CD14-positive monocyte (primary cell): Measurements from ENCODE around the gene CA4. TPM values are rescaled to one million over a fixed set of nuclear protein-coding genes. Genes with fewer than 3 reads are reported as not detected.
A peak's percentile ranks its signal among the peaks of the same experiment; 100 is the strongest.
"Not testable (repeated sequence)": the region's sequence is repeated elsewhere in the genome, so short reads cannot be mapped to it uniquely, and the experiment has no call there.

Experiments
- DNase-seq, 3 donors: peaks; one replicate each; pipeline ENCODE4 v3.0.0-alpha.2; 2011 to 2022
- H2AFZ ChIP-seq: 2 replicates; pipeline ENCODE4 v1.6.0; 2012; ENCODE audit warnings: mild to moderate bottlenecking, low read depth, low read length, inconsistent platforms; ENCODE audit not compliant: insufficient read depth, poor library complexity, severe bottlenecking
- H3K27ac ChIP-seq, 2 donors: 1 replicate in 1 of 2; 2 replicates in 1 of 2; pipeline ENCODE4 v1.5.1; 2012 to 2013; ENCODE audit warnings: low read length in 2 of 2, control low read depth in 1 of 2, inconsistent platforms in 1 of 2, low read depth in 1 of 2, mild to moderate bottlenecking in 1 of 2
- H3K27me3 ChIP-seq, 2 donors: one replicate each; pipeline versions ENCODE4 v1.6.0 to v1.6.1; 2011 to 2013; ENCODE audit warnings: low read length in 2 of 2; ENCODE audit not compliant: control insufficient read depth in 2 of 2, insufficient read depth in 2 of 2
- H3K36me3 ChIP-seq, 2 donors: replicated peaks in 1 of 2; 1 replicate in 1 of 2; 2 replicates in 1 of 2; pipeline versions ENCODE4 v1.5.1 to v1.6.1; 2012 to 2013; ENCODE audit warnings: low read length in 2 of 2, control low read depth in 1 of 2, inconsistent platforms in 1 of 2, mild to moderate bottlenecking in 1 of 2; ENCODE audit not compliant: insufficient read depth in 2 of 2, control insufficient read depth in 1 of 2
- H3K4me1 ChIP-seq, 2 donors: 1 replicate in 1 of 2; 2 replicates in 1 of 2; pipeline versions ENCODE4 v1.5.1 to v1.6.1; 2012 to 2013; ENCODE audit warnings: low read length in 2 of 2, control low read depth in 1 of 2, inconsistent platforms in 1 of 2, mild to moderate bottlenecking in 1 of 2, moderate library complexity in 1 of 2; ENCODE audit not compliant: insufficient read depth in 2 of 2, control insufficient read depth in 1 of 2
- H3K4me2 ChIP-seq: replicated peaks from 2 replicates; pipeline ENCODE3; 2012; ENCODE audit warnings: low read length, moderate library complexity, mild to moderate bottlenecking; ENCODE audit not compliant: poor library complexity, severe bottlenecking; ENCODE audit errors: extremely low read depth
- H3K4me3 ChIP-seq, 3 experiments: fragments of 200-600 bp in 1 of 3; sonication (generic) in 1 of 3; replicated peaks in 1 of 3; 1 replicate in 2 of 3; 2 replicates in 1 of 3; pipeline ENCODE4 v1.5.1; 2011 to 2013; ENCODE audit warnings: low read length in 3 of 3, mild to moderate bottlenecking in 3 of 3, control low read depth in 2 of 3, low read depth in 2 of 3, inconsistent platforms in 1 of 3, moderate library complexity in 1 of 3
- H3K79me2 ChIP-seq: 2 replicates; pipeline ENCODE4 v1.6.0; 2012; ENCODE audit warnings: mild to moderate bottlenecking, control low read depth, inconsistent platforms, low read length, moderate library complexity; ENCODE audit not compliant: insufficient read depth
- H3K9ac ChIP-seq: 2 replicates; pipeline ENCODE4 v1.6.0; 2017; ENCODE audit warnings: low read length, mild to moderate bottlenecking; ENCODE audit not compliant: insufficient read depth, poor library complexity, severe bottlenecking
- H3K9me3 ChIP-seq, 2 donors: replicated peaks in 1 of 2; 1 replicate in 1 of 2; 2 replicates in 1 of 2; pipeline versions ENCODE4 v1.5.1 to v1.6.1; 2012 to 2013; ENCODE audit warnings: low read length in 2 of 2, control low read depth in 1 of 2; ENCODE audit not compliant: control insufficient read depth in 1 of 2, insufficient read depth in 1 of 2
- H4K20me1 ChIP-seq: 2 replicates; pipeline ENCODE4 v1.6.0; 2012; ENCODE audit warnings: mild to moderate bottlenecking, low read length, control low read depth, moderate library complexity; ENCODE audit not compliant: insufficient read depth
- H3K27ac Mint-ChIP-seq, 7 donors: one replicate each; pipeline ENCODE4 v1.8.0; 2020; ENCODE audit warnings: mild to moderate bottlenecking in 7 of 7, mixed read lengths in 7 of 7, moderate library complexity in 6 of 7, inconsistent platforms in 2 of 7
- H3K27me3 Mint-ChIP-seq, 3 donors: one replicate each; pipeline ENCODE4 v1.8.0; 2021 to 2022; ENCODE audit warnings: low read depth in 3 of 3, mild to moderate bottlenecking in 3 of 3, mixed read lengths in 3 of 3, moderate library complexity in 3 of 3, inconsistent platforms in 1 of 3
- H3K36me3 Mint-ChIP-seq, 2 donors: one replicate each; pipeline ENCODE4 v1.8.0; 2020; ENCODE audit warnings: mixed read lengths in 2 of 2, inconsistent platforms in 1 of 2, mild to moderate bottlenecking in 1 of 2
- H3K4me1 Mint-ChIP-seq: one replicate; pipeline ENCODE4 v1.8.0; 2020; ENCODE audit warnings: mild to moderate bottlenecking, mixed read lengths
- H3K4me3 Mint-ChIP-seq, 2 donors: one replicate each; pipeline ENCODE4 v1.8.0; 2020; ENCODE audit warnings: mild to moderate bottlenecking in 2 of 2, mixed read lengths in 2 of 2, moderate library complexity in 1 of 2
- H3K9me3 Mint-ChIP-seq, 7 donors: one replicate each; pipeline ENCODE4 v1.8.0; 2020 to 2022; ENCODE audit warnings: mixed read lengths in 7 of 7, mild to moderate bottlenecking in 6 of 7, moderate library complexity in 6 of 7, inconsistent platforms in 2 of 7
- WGBS: methylation state at CpG from one replicate; pipeline ENCODE4 v1.1.5; 2013; ENCODE audit warnings: missing lambda C conversion rate; ENCODE audit not compliant: insufficient coverage; 5-methylcytosine and 5-hydroxymethylcytosine counted together
- intact Hi-C, 2 donors: fragments of 100-400 bp; cut with micrococcal nuclease; formaldehyde crosslinking; loops; one replicate each; pipeline versions ENCODE4 v1.15.0 to v1.15.1; 2023
- polyA plus RNA-seq, 3 donors: library from polyadenylated mRNA; depleted of rRNA in 1 of 3; unstranded in 2 of 3; stranded (reverse) in 1 of 3; fragments of 300-500 nt in 2 of 3; fragments of >200 nt in 1 of 3; fragmentation: Illumina TruSeq in 2 of 3; gene quantifications; 1 replicate in 2 of 3; 2 replicates in 1 of 3; pipeline ENCODE4 v1.2.3, GENCODE V29; 2012 to 2021
- TF ChIP-seq, protein P1 (sequence below): fragments of 200-600 bp; IDR thresholded peaks from one replicate; pipeline ENCODE4 v1.8.0; 2022; ENCODE audit warnings: antibody characterized with exemption, mild to moderate bottlenecking

CA4 gene
- polyA plus RNA-seq, 3 donors: not detected

DNA sequence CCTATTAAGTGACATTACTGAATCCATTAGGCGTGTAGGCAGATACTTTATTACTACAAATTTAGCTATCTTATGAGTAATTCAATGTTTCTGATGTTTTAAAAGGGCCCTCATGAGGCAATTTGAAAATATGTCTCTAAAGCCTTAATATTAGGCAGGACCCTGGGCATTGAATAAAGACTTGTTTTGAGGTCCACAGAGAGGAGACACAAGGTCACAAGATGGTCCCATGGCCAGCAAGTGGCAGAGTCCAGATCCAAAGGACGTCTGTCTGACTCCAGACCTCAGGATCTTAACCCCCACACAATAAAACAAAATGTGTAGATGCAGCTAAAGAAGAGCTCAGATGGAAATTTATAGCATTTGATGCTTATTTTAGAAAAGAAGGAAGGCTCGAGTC is 39.2 kb upstream of the CA4 start:
- Histone ChIP-seq H3K4me3 (no peak overlapping the region), H3K27ac (no peak overlapping the region), H3K9me3 (no peaks in the 10 kb centered on the region), H3K36me3 (no peaks in the 10 kb centered on the region), H4K20me1 (no peaks in the 10 kb centered on the region), H2AFZ (no peak overlapping the region), H3K4me2 (no peak overlapping the region), H3K4me1 (no peaks in the 10 kb centered on the region), H3K9ac (no peak overlapping the region), H3K27me3 (peaks cover 0 to 2% of the 10 kb centered on the region in 2 donors), H3K79me2 (no peaks in the 10 kb centered on the region)
- TF ChIP-seq, protein P1, sequence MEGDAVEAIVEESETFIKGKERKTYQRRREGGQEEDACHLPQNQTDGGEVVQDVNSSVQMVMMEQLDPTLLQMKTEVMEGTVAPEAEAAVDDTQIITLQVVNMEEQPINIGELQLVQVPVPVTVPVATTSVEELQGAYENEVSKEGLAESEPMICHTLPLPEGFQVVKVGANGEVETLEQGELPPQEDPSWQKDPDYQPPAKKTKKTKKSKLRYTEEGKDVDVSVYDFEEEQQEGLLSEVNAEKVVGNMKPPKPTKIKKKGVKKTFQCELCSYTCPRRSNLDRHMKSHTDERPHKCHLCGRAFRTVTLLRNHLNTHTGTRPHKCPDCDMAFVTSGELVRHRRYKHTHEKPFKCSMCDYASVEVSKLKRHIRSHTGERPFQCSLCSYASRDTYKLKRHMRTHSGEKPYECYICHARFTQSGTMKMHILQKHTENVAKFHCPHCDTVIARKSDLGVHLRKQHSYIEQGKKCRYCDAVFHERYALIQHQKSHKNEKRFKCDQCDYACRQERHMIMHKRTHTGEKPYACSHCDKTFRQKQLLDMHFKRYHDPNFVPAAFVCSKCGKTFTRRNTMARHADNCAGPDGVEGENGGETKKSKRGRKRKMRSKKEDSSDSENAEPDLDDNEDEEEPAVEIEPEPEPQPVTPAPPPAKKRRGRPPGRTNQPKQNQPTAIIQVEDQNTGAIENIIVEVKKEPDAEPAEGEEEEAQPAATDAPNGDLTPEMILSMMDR: no peak
- Mint-ChIP-seq H3K4me1 (peaks cover 7% of the 10 kb centered on the region), H3K36me3 (no peaks in the 10 kb centered on the region), H3K27ac (no peak overlapping the region), H3K4me3 (no peak overlapping the region), H3K27me3 (peaks cover 4 to 9% (median 5%) of the 10 kb centered on the region in 3 donors), H3K9me3 (no peaks in the 10 kb centered on the region)
- intact Hi-C loops: no loop called here
- no CpG with 5 or more reads among the region's 3 CpGs for WGBS
- DNase-seq: no peak

DNA sequence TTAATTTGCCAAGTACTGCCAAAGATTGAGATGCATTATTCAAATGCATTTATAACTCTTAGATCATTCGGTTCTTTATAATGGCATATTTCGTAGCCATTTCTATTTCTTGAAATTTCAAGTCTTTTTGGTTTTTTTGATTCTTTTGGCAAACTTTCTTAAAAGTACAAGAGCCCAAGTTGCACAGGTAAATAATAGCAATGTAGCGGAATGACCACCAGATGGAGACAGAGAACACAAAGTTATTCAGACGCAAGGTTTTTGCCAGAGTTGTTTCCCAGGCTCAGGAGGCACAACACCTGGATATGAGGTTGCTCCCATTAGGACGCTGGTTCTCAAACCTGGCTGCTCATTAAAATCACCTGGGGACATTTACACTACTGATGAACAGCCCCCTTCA is 38.1 kb upstream of the CA4 start:
- H3K4me1 Mint-ChIP-seq, H3K36me3 ChIP-seq, H3K4me2 ChIP-seq, H3K27me3 ChIP-seq, intact Hi-C loops, DNase-seq, H3K4me3 Mint-ChIP-seq, H3K4me1 ChIP-seq, H3K9me3 Mint-ChIP-seq, H3K9ac ChIP-seq, H3K79me2 ChIP-seq, H4K20me1 ChIP-seq, H3K27ac Mint-ChIP-seq, H3K27ac ChIP-seq, H3K4me3 ChIP-seq, H3K27me3 Mint-ChIP-seq, H3K36me3 Mint-ChIP-seq, H2AFZ ChIP-seq, H3K9me3 ChIP-seq: not testable (repeated sequence)
- WGBS: no CpG with 5 or more reads among the region's 5 CpGs
- TF ChIP-seq, protein P1: peak; percentile 25

DNA sequence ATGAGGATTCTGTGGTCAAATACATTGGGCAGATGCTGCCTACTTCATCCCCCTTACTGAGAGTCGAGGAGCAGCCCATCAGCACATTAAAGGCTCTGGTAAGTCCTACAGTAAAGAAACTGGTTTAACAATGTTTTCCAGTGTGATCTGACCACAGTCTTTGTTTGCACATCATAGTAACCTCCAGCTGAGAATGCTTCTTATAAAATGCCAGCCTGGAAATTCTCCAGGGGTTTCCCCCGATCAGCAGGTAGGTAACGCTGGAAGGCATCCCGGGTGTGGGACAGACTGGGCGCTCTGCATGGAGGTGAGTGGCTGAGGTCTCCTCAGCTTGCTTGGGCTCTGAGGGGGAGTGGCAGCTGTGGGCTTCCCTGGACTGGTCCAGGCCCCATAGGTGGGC is 34.4 kb upstream of the CA4 start:
- DNase-seq, H3K4me2 ChIP-seq, H3K4me3 ChIP-seq, H3K36me3 ChIP-seq, H3K36me3 Mint-ChIP-seq, H3K4me3 Mint-ChIP-seq, H3K27me3 Mint-ChIP-seq, H3K27me3 ChIP-seq, H2AFZ ChIP-seq, H4K20me1 ChIP-seq, H3K9me3 ChIP-seq, H3K9me3 Mint-ChIP-seq, H3K27ac Mint-ChIP-seq, H3K9ac ChIP-seq, intact Hi-C loops, H3K4me1 ChIP-seq, H3K4me1 Mint-ChIP-seq, H3K79me2 ChIP-seq, H3K27ac ChIP-seq: not testable (repeated sequence)
- WGBS: no CpG with 5 or more reads among the region's 5 CpGs

DNA sequence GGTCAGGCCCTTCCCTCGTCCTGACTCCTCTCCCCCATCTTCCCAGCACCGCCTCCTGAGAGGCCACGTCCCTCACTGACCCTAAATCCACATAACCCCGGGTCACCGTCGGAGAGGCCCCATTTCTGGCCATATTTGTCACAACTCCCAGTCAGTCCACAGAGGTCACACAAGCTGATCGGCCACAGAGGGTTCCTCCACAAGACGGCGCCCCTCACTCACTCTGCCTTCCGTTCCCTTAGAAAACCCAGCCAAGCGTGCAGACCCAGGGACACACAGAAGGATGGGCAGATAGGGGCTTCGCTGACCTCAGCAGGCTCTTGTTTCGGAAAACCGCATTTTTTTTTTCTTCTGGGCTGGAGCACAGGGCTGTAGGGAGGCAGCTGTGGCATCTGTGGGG is 33.6 kb upstream of the CA4 start:
- H3K36me3 ChIP-seq, H3K4me3 ChIP-seq, H3K27ac Mint-ChIP-seq, H2AFZ ChIP-seq, H3K9ac ChIP-seq, H3K27me3 ChIP-seq, H3K27ac ChIP-seq, H3K27me3 Mint-ChIP-seq, H3K4me1 Mint-ChIP-seq, H3K4me3 Mint-ChIP-seq, DNase-seq, H3K9me3 ChIP-seq, H4K20me1 ChIP-seq, H3K9me3 Mint-ChIP-seq, intact Hi-C loops, H3K79me2 ChIP-seq, H3K4me2 ChIP-seq, H3K36me3 Mint-ChIP-seq, H3K4me1 ChIP-seq: not testable (repeated sequence)
- no CpG with 5 or more reads among the region's 14 CpGs for WGBS
